WERI-Rb-1 (cell line): ENCODE data around the gene SENP6.

ENCODE experiments used
- DNase-seq: peaks from one replicate; pipeline ENCODE4 v3.0.0-alpha.2; 2020
- H3K27ac ChIP-seq: fragments of 250-450 bp; sonication (Bioruptor Pico); 2 replicates; pipeline ENCODE4 v1.5.1; 2020; ENCODE audit warnings: mild to moderate bottlenecking, moderate library complexity
- H3K27me3 ChIP-seq: fragments of 250-450 bp; sonication (Bioruptor Pico); 2 replicates; pipeline ENCODE4 v1.5.1; 2021; ENCODE audit warnings: mild to moderate bottlenecking, low read depth, moderate library complexity; ENCODE audit not compliant: insufficient read depth, severe bottlenecking
- H3K36me3 ChIP-seq: fragments of 250-450 bp; sonication (Bioruptor Pico); 2 replicates; pipeline ENCODE4 v1.5.1; 2020; ENCODE audit warnings: mild to moderate bottlenecking, moderate library complexity
- H3K4me3 ChIP-seq: 2 replicates; pipeline ENCODE4 v1.5.1; 2011; ENCODE audit warnings: low read depth, mild to moderate bottlenecking, control low read depth, low read length
- H3K9me3 ChIP-seq: fragments of 250-450 bp; sonication (Bioruptor Pico); 2 replicates; pipeline ENCODE4 v1.5.1; 2021; ENCODE audit warnings: mild to moderate bottlenecking, moderate library complexity; ENCODE audit not compliant: severe bottlenecking
- TF ChIP-seq, protein P1 (sequence below): IDR thresholded peaks from 2 replicates; pipeline ENCODE4 v1.5.1; 2011; ENCODE audit warnings: low read depth, mild to moderate bottlenecking, control low read depth, inconsistent platforms, low read length

SENP6 gene

DNA sequence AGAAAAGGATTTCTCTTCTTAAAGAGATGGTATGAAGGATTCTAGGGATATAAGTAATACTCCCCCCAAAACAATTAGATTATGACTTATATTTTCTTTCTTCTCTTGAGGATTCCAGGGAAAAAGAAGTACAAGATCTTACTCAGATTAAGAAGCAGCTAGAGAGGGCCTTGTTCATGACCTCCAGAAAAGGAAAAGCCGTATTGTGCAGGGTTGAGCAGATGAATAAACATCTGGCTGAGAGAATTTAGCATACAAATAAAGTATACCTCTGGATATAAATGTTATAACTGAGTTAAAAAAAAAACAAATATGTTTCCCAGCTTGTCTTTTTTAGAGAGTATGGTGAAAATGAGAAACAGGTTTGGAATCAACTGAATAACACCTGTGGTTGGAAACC lies 158.6 kb downstream of the SENP6 start:
- no peak for DNase-seq
- TF ChIP-seq, protein P1, sequence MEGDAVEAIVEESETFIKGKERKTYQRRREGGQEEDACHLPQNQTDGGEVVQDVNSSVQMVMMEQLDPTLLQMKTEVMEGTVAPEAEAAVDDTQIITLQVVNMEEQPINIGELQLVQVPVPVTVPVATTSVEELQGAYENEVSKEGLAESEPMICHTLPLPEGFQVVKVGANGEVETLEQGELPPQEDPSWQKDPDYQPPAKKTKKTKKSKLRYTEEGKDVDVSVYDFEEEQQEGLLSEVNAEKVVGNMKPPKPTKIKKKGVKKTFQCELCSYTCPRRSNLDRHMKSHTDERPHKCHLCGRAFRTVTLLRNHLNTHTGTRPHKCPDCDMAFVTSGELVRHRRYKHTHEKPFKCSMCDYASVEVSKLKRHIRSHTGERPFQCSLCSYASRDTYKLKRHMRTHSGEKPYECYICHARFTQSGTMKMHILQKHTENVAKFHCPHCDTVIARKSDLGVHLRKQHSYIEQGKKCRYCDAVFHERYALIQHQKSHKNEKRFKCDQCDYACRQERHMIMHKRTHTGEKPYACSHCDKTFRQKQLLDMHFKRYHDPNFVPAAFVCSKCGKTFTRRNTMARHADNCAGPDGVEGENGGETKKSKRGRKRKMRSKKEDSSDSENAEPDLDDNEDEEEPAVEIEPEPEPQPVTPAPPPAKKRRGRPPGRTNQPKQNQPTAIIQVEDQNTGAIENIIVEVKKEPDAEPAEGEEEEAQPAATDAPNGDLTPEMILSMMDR: no peak
- no peaks in the 10 kb centered on the region for H3K36me3 ChIP-seq
- no peak overlapping the region for H3K4me3 ChIP-seq
- H3K27me3 ChIP-seq: no peaks in the 10 kb centered on the region
- no peak overlapping the region for H3K27ac ChIP-seq
- H3K9me3 ChIP-seq: no peaks in the 10 kb centered on the region

DNA sequence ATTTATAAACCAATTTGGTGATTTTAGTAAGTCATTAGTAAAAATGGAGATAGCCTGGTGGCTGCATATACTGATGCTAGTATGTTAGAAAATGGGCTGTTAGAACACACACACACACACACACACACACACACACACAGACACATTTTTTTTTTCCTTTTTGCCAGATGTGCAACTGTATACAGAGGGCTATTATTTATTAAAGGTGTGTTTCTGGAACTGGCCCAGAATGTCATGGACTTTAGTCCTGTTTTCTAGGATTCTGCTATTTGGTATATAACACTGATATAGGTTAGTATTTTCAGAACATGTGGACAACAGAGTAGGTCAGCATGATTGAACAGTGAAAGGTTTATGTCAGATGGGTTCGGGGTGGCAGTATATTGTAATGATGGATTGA lies 159.8 kb downstream of the SENP6 start:
- TF ChIP-seq, protein P1: no peak
- no peaks in the 10 kb centered on the region for H3K27me3 ChIP-seq
- DNase-seq: no peak
- H3K27ac ChIP-seq: no peak overlapping the region
- no peak overlapping the region for H3K4me3 ChIP-seq
- H3K36me3 ChIP-seq: no peaks in the 10 kb centered on the region
- H3K9me3 ChIP-seq: no peaks in the 10 kb centered on the region

DNA sequence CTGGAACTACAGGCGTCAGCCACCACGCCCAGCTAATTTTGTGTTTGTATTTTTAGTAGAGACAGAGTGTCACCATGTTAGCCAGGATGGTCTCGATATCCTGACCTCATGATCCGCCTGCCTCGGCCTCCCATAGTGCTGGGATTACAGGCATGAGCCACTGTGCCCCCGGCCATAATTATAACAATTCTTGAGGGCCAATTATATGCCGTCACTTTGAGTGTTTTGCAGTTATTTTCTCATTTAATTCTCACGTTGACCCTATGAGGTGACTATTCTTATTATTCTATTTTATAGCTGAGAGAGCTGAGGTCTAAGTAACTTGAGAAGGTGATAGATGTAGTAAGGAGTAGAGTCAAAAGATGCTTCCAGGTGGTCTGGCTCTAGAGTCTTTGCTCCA lies 160.4 kb downstream of the SENP6 start:
- no peaks in the 10 kb centered on the region for H3K27me3 ChIP-seq
- H3K4me3 ChIP-seq: no peak overlapping the region
- H3K27ac ChIP-seq: no peak overlapping the region
- TF ChIP-seq, protein P1: no peak
- no peaks in the 10 kb centered on the region for H3K9me3 ChIP-seq
- no peaks in the 10 kb centered on the region for H3K36me3 ChIP-seq
- DNase-seq: no peak

DNA sequence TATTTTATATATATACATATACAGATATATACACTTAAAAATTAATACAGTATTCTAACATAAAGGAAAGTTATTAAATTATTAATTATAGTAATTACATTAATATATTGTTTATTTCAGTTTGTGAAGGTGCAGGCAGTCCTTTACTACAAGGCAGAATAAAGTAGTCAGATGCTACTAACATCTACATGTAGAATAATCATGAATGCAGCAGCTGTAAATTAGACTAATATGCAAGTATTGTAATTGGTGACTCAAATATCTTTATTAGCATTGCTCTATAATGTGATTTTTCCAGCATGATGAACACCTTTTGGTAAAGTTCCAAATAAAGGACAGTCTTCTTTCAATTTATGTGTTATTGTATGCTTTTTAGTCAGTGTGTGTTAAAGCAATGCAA lies 164.7 kb downstream of the SENP6 start:
- H3K4me3 ChIP-seq: no peak overlapping the region
- no peak overlapping the region for H3K27ac ChIP-seq
- no peak for DNase-seq
- no peaks in the 10 kb centered on the region for H3K36me3 ChIP-seq
- TF ChIP-seq, protein P1: no peak
- H3K9me3 ChIP-seq: no peaks in the 10 kb centered on the region
- H3K27me3 ChIP-seq: no peaks in the 10 kb centered on the region
